Gastroesophageal sphincter (tissue), 4 donors: ENCODE data around the gene DEAF1. TPM values are rescaled to one million over a fixed set of nuclear protein-coding genes. Genes with fewer than 3 reads are reported as not detected.
A peak's percentile ranks its signal among the peaks of the same experiment; 100 is the strongest.

Experiments
- ATAC-seq: fragments of 150-250 bp; one replicate; pipeline ENCODE4 v1.9.1; 2016; ENCODE audit warnings: mild to moderate bottlenecking, moderate library complexity
- H3K27ac ChIP-seq, 4 donors: fragments of 200-600 bp; sonication (generic) in 3 of 4; 1 replicate in 3 of 4; 2 replicates in 1 of 4; pipeline ENCODE4 v1.5.1; 2016 to 2019
- H3K27me3 ChIP-seq: fragments of 200-600 bp; sonication (generic); one replicate; pipeline ENCODE4 v1.5.1; 2019
- H3K36me3 ChIP-seq, 2 donors: fragments of 200-600 bp; sonication (generic); one replicate each; pipeline ENCODE4 v1.5.1; 2019; ENCODE audit warnings: control low read depth in 1 of 2
- H3K4me1 ChIP-seq, 3 donors: fragments of 200-600 bp; sonication (generic); 1 replicate in 2 of 3; 2 replicates in 1 of 3; pipeline ENCODE4 v1.5.1; 2016 to 2019; ENCODE audit warnings: control low read depth in 2 of 3
- H3K4me3 ChIP-seq, 2 donors: fragments of 200-600 bp; sonication (generic); one replicate each; pipeline ENCODE4 v1.5.1; 2019; ENCODE audit warnings: mild to moderate bottlenecking in 1 of 2, moderate library complexity in 1 of 2
- H3K9me3 ChIP-seq, 3 donors: fragments of 200-600 bp; sonication (generic); one replicate each; pipeline ENCODE4 v1.5.1; 2017 to 2019; ENCODE audit warnings: control low read depth in 2 of 3
- CTCF ChIP-seq, 4 experiments: fragments of 200-600 bp in 2 of 4; fragments of 450-650 bp in 2 of 4; sonication (generic) in 1 of 4; IDR thresholded peaks; one replicate each; pipeline ENCODE4 v1.5.1; 2017 to 2019; ENCODE audit warnings: antibody characterized with exemption in 4 of 4, mild to moderate bottlenecking in 2 of 4, moderate library complexity in 2 of 4
- EP300 ChIP-seq: sonication (generic); formaldehyde crosslinking; IDR thresholded peaks from one replicate; pipeline ENCODE4 v1.6.1; 2017; ENCODE audit warnings: antibody characterized with exemption, mild to moderate bottlenecking
- POLR2A ChIP-seq, 2 donors: fragments of 450-650 bp; IDR thresholded peaks; one replicate each; pipeline ENCODE4 v1.6.1; 2017; ENCODE audit warnings: antibody characterized with exemption in 2 of 2, mild to moderate bottlenecking in 2 of 2, moderate library complexity in 1 of 2
- POLR2AphosphoS5 ChIP-seq: sonication (generic); formaldehyde crosslinking; IDR thresholded peaks from one replicate; pipeline ENCODE4 v1.6.1; 2017; ENCODE audit warnings: antibody characterized with exemption
- WGBS, 2 donors: methylation state at CpG; one replicate each; pipeline ENCODE4 v1.1.5; 2018; ENCODE audit warnings: low coverage in 1 of 2; 5-methylcytosine and 5-hydroxymethylcytosine counted together
- total RNA-seq, 4 donors: library from RNA; depleted of rRNA; stranded (reverse); fragments of >200 nt; gene quantifications; one replicate each; pipeline ENCODE4 v1.1.0, GENCODE V29; 2016

Gene DEAF1
- total RNA-seq, 4 donors from 2014 or later: 19.9 to 45.0 (median 35.0) TPM

GRCh38 chr11:698493-699115 lies 3.6 kb upstream of the DEAF1 start:
- Histone ChIP-seq H3K9me3 (no peaks in the 10 kb centered on the region), H3K4me1 (peaks cover 0 to 62% (median 29%) of the 10 kb centered on the region in 3 donors), H3K27me3 (no peaks in the 10 kb centered on the region), H3K36me3 (peaks cover 0 to 46% of the 10 kb centered on the region in 2 donors), H3K27ac (peak overlapping the region in 3 of 4 donors; percentile 98 to 99 (median 99)), H3K4me3 (no peak overlapping the region)
- no peak for ATAC-seq
- 77% methylated on average over 9 to 14 of the region's 17 CpGs for WGBS, 2 donors
- TF ChIP-seq CTCF (IDR thresholded peaks at IDR 0.05) (no peak), EP300 (no peak), POLR2A (IDR thresholded peaks at IDR 0.05) (no peak), POLR2AphosphoS5 (no peak)

GRCh38 chr11:697811-698311 lies 2.8 kb upstream of the DEAF1 start:
- 14 to 40% methylated on average over 1 of the region's 11 CpGs for WGBS, 2 donors
- H3K27me3 ChIP-seq: no peaks in the 10 kb centered on the region
- peak overlapping the region in 1 of 2 donors; percentile 9 for H3K4me3 ChIP-seq
- TF ChIP-seq CTCF (IDR thresholded peaks at IDR 0.05): no peak
- no peak for TF ChIP-seq EP300
- no peak for TF ChIP-seq POLR2A (IDR thresholded peaks at IDR 0.05)
- TF ChIP-seq POLR2AphosphoS5: no peak
- H3K36me3 ChIP-seq: peaks cover 0 to 38% of the 10 kb centered on the region in 2 donors
- no peak for ATAC-seq
- H3K27ac ChIP-seq: peak overlapping the region; percentile 83 to 99 (median 98)
- H3K4me1 ChIP-seq: peaks cover 0 to 62% (median 33%) of the 10 kb centered on the region in 3 donors
- H3K9me3 ChIP-seq: no peaks in the 10 kb centered on the region

- peak overlapping the region; percentile 86 to 99 (median 98) for H3K27ac ChIP-seq
- peaks cover 0 to 30% of the 10 kb centered on the region in 2 donors for H3K36me3 ChIP-seq
- H3K4me1 ChIP-seq: peaks cover 0 to 57% (median 33%) of the 10 kb centered on the region in 3 donors
- H3K27me3 ChIP-seq: no peaks in the 10 kb centered on the region
- peak; percentile 42 for ATAC-seq
- peak; percentile 90 for TF ChIP-seq POLR2AphosphoS5
- no peak for TF ChIP-seq POLR2A (IDR thresholded peaks at IDR 0.05)
- peak in 1 of 4 experiments; percentile 6 for TF ChIP-seq CTCF (IDR thresholded peaks at IDR 0.05)
- WGBS, 2 donors: 30 to 35% methylated on average over 8 of the region's 11 CpGs
- peak overlapping the region in 1 of 2 donors; percentile 94 for H3K4me3 ChIP-seq
- no peaks in the 10 kb centered on the region for H3K9me3 ChIP-seq
Observed at GRCh38 chr11:696955-697491, 2.0 kb upstream of the DEAF1 start.

GRCh38 chr11:695538-696248 lies 671 bp upstream of the DEAF1 start, which contains the start of gene TMEM80:
TSS of gene TMEM80 (plus strand) at chr11:695816. CDS start at chr11:695828, 12 bp downstream.
- Histone ChIP-seq H3K4me1 (peaks cover 0 to 55% (median 33%) of the 10 kb centered on the region in 3 donors), H3K4me3 (peak within 1 kb of the TSS; percentile 62 to 94), H3K9me3 (no peaks in the 10 kb centered on the region), H3K27ac (peak within 1 kb of the TSS; percentile 87 to 99 (median 98)), H3K36me3 (peaks cover 0 to 29% of the 10 kb centered on the region in 2 donors), H3K27me3 (no peaks in the 10 kb centered on the region)
- no CpG with 5 or more reads among the region's 101 CpGs for WGBS, 2 donors
- TF ChIP-seq POLR2A (IDR thresholded peaks at IDR 0.05): peak; percentile 70 to 89
- TF ChIP-seq POLR2AphosphoS5: peak; percentile 55
- TF ChIP-seq CTCF (IDR thresholded peaks at IDR 0.05): peak in 1 of 4 experiments; percentile 17
- TF ChIP-seq EP300: no peak
- ATAC-seq: peak; percentile 84
